A673 (cell line): ENCODE measurements around the gene RRP8. TPM values are rescaled to one million over a fixed set of nuclear protein-coding genes. Genes with fewer than 3 reads are reported as not detected.

ENCODE experiments used
- BruUV-seq: library from RNA; stranded (reverse); fragments of 400-500 nt; replicated peaks from 2 replicates; lab custom pipeline; 2021; lab: Mats Ljungman, UMichigan
- CTCF ChIA-PET: fragments of 300-600 bp; sonication (Branson Sonifier 250); formaldehyde crosslinking; loops from one replicate; lab custom pipeline; 2022; ENCODE audit warnings: antibody characterized with exemption; lab: Charles Lee
- POLR2A ChIA-PET: fragments of 300-600 bp; sonication (Branson Sonifier 250); formaldehyde crosslinking; loops from one replicate; lab custom pipeline; 2022; ENCODE audit warnings: antibody characterized with exemption; ENCODE audit not compliant: low non-redundant PET; lab: Charles Lee
- DNase-seq: peaks from one replicate; pipeline ENCODE4 v3.0.0-alpha.2; 2015; ENCODE audit warnings: low spot score
- H3K27ac ChIP-seq: fragments of 200-600 bp; sonication (generic); 2 replicates; pipeline ENCODE4 v1.5.1; 2016; ENCODE audit warnings: mixed run types, low read depth, mild to moderate bottlenecking, mixed read lengths, antibody characterized with exemption, low read length; ENCODE audit not compliant: poor library complexity, severe bottlenecking
- H3K27me3 ChIP-seq: fragments of 200-600 bp; sonication (generic); replicated peaks from 2 replicates; pipeline ENCODE4 v1.6.1; 2017; ENCODE audit warnings: mixed run types, low read depth, mild to moderate bottlenecking, mixed read lengths, antibody characterized with exemption, low read length; ENCODE audit not compliant: insufficient read depth, poor library complexity
- H3K36me3 ChIP-seq: fragments of 200-600 bp; sonication (generic); 2 replicates; pipeline ENCODE4 v1.6.1; 2016; ENCODE audit warnings: mixed run types, mild to moderate bottlenecking, mixed read lengths, antibody characterized with exemption, low read length; ENCODE audit not compliant: insufficient read depth, poor library complexity, severe bottlenecking
- H3K4me1 ChIP-seq: fragments of 200-600 bp; sonication (generic); 2 replicates; pipeline ENCODE4 v1.6.1; 2017; ENCODE audit warnings: mixed run types, mild to moderate bottlenecking, mixed read lengths, antibody characterized with exemption, low read length; ENCODE audit not compliant: insufficient read depth, poor library complexity, severe bottlenecking
- H3K4me3 ChIP-seq: fragments of 200-600 bp; sonication (generic); 2 replicates; pipeline ENCODE4 v1.5.1; 2016; ENCODE audit warnings: low read depth, mixed run types, mild to moderate bottlenecking, mixed read lengths, low read length; ENCODE audit not compliant: poor library complexity, severe bottlenecking
- H3K9me3 ChIP-seq: fragments of 200-600 bp; sonication (generic); 2 replicates; pipeline ENCODE4 v1.6.1; 2016; ENCODE audit warnings: mixed run types, low read depth, mild to moderate bottlenecking, mixed read lengths, antibody characterized with exemption, low read length; ENCODE audit not compliant: poor library complexity, severe bottlenecking
- CTCF ChIP-seq: fragments of 300-800, 200-600 bp; sonication (generic); conservative IDR thresholded peaks from 2 replicates; pipeline ENCODE4 v1.5.1; 2017; ENCODE audit warnings: low read depth, mild to moderate bottlenecking, antibody characterized with exemption, low read length, moderate library complexity, mixed read lengths
- EZH2 ChIP-seq: fragments of 200-600 bp; sonication (generic); IDR thresholded peaks from 2 replicates; pipeline ENCODE4 v1.6.1; 2017; ENCODE audit warnings: borderline replicate concordance, low read depth, mild to moderate bottlenecking, mixed read lengths, antibody characterized with exemption, low read length; ENCODE audit not compliant: poor library complexity, severe bottlenecking
- intact Hi-C: fragments of 100-400 bp; cut with micrococcal nuclease; formaldehyde crosslinking; loops from one replicate; pipeline ENCODE4 v1.10.0; 2022; ENCODE audit not compliant: unreplicated experiment
- total RNA-seq: library from RNA; stranded (reverse); gene quantifications from 2 replicates; pipeline ENCODE4 v1.2.3, GENCODE V29; 2021

Gene RRP8
- total RNA-seq, 1 experiment from 2014 or later, result 21.6 TPM

GRCh38 chr11:6587360-6587953 lies 16.0 kb downstream of the RRP8 start:
- ChIA-PET CTCF (no interaction called here), POLR2A (no interaction called here)
- Histone ChIP-seq H3K4me1 (no peaks in the 10 kb centered on the region), H3K27ac (no peak overlapping the region), H3K27me3 (no peaks in the 10 kb centered on the region), H3K4me3 (no peak overlapping the region), H3K36me3 (no peaks in the 10 kb centered on the region), H3K9me3 (peaks cover 10% of the 10 kb centered on the region)
- intact Hi-C loops, result no loop called here
- TF ChIP-seq EZH2 (no peak), CTCF (no peak)
- no peak for DNase-seq
- BruUV-seq, result no TSS peak

GRCh38 chr11:6586434-6587359 lies 16.7 kb downstream of the RRP8 start:
- H3K36me3 ChIP-seq, result no peaks in the 10 kb centered on the region
- H3K4me3 ChIP-seq, result no peak overlapping the region
- intact Hi-C loops, result no loop called here
- DNase-seq, result no peak
- CTCF ChIA-PET, result no interaction called here
- H3K4me1 ChIP-seq, result no peaks in the 10 kb centered on the region
- no peaks in the 10 kb centered on the region for H3K27me3 ChIP-seq
- BruUV-seq, result no TSS peak
- H3K9me3 ChIP-seq, result peaks cover 10% of the 10 kb centered on the region
- no peak overlapping the region for H3K27ac ChIP-seq
- POLR2A ChIA-PET, result no interaction called here
- TF ChIP-seq CTCF, result no peak
- no peak for TF ChIP-seq EZH2

GRCh38 chr11:6584528-6584927 lies 18.9 kb downstream of the RRP8 start:
- H3K27me3 ChIP-seq, result no peaks in the 10 kb centered on the region

More at GRCh38 chr11:6584528-6584927, 18.9 kb downstream of the RRP8 start:
- intact Hi-C loops, result no loop called here
- no peak overlapping the region for H3K27ac ChIP-seq
- peaks cover 10% of the 10 kb centered on the region for H3K9me3 ChIP-seq
- no peak for TF ChIP-seq EZH2
- TF ChIP-seq CTCF, result no peak
- no peak overlapping the region for H3K4me3 ChIP-seq
- no TSS peak for BruUV-seq
- no peaks in the 10 kb centered on the region for H3K36me3 ChIP-seq
- POLR2A ChIA-PET, result no interaction called here
- no peak for DNase-seq
- CTCF ChIA-PET, result no interaction called here
- no peaks in the 10 kb centered on the region for H3K4me1 ChIP-seq
